ENCODE measurements around the gene EFNA3. TPM values are rescaled to one million over a fixed set of nuclear protein-coding genes. Genes with fewer than 3 reads are reported as not detected.

The EFNA3 gene
- total and polyA plus RNA-seq, 2 donors (not counting 3 experiments of a cell fraction or from before 2014, with no cell fraction given): 2.2 to 2.5 TPM

GRCh38 chr1:155079210-155079486 lies 511 bp downstream of the EFNA3 start:
- ChIA-PET CTCF (interaction anchor here (0.8 to 1.9 kb wide), 11 partner anchors 12 to 520 kb away, joined by 3 to 8 read pairs (median 3); partner anchors contain the start of genes ADAM15 and KRTCAP2), POLR2A (no interaction called here)
- FAIRE-seq (no peak), DNase-seq (ENCODE audit: low read depth, low spot score) (no peak)
- no peak overlapping the region for H3K4me2 ChIP-seq (ENCODE audit: insufficient read depth, low read length)
- no peaks in the 10 kb centered on the region for H3K9me3 ChIP-seq (replicated peaks; ENCODE audit: control insufficient read depth, insufficient read depth, low read length)
- peaks cover 7% of the 10 kb centered on the region for H3K4me1 ChIP-seq (ENCODE audit: control insufficient read depth, extremely low read depth, insufficient read depth, low read length)
- no peak overlapping the region for H2AFZ ChIP-seq (ENCODE audit: low read depth, low read length)
- no peaks in the 10 kb centered on the region for H3K36me3 ChIP-seq (ENCODE audit: control insufficient read depth in 2 of 2, extremely low read depth in 1 of 2, insufficient read depth in 2 of 2, low read length in 2 of 2)
- BruUV-seq (replicated peaks): no TSS peak
- H3K27ac ChIP-seq (ENCODE audit: insufficient read depth, low read depth, low read length): no peak overlapping the region
- no peaks in the 10 kb centered on the region for H3K9me1 ChIP-seq (replicated peaks; ENCODE audit: control insufficient read depth, extremely low read depth, insufficient read depth, low read length)
- dilution Hi-C loops (cut with MboI; ENCODE audit: extremely low pct_ligation_motif_present, low sequenced_read_pairs): no loop called here
- intact Hi-C loops (cut with micrococcal nuclease): no loop called here
- H4K20me1 ChIP-seq (replicated peaks; ENCODE audit: control insufficient read depth, extremely low read depth, insufficient read depth, low read length): no peaks in the 10 kb centered on the region
- H3K79me2 ChIP-seq (ENCODE audit: control insufficient read depth, insufficient read depth, low read length): no peaks in the 10 kb centered on the region
- H3K27me3 ChIP-seq (ENCODE audit: control insufficient read depth in 2 of 2, insufficient read depth in 2 of 2, low read length in 2 of 2): peaks cover 40 to 46% of the 10 kb centered on the region in 2 experiments
- no peak overlapping the region for H3K9ac ChIP-seq (replicated peaks; ENCODE audit: extremely low read depth, insufficient read depth, low read length)
- H3K4me3 ChIP-seq (replicated peaks in 1 of 3; ENCODE audit: insufficient read depth in 1 of 3, low read depth in 1 of 3, low read length in 3 of 3): peak overlapping the region in 1 of 3 experiments; percentile 27
- TF ChIP-seq GATA2 (IDR thresholded peaks at IDR 0.05; ENCODE audit: insufficient read depth, insufficient read length, low read depth, low read length) (no peak), POLR2A (IDR thresholded peaks at IDR 0.05; ENCODE audit: low read depth, low read length) (no peak)

GRCh38 chr1:155079487-155080311 lies 1.1 kb downstream of the EFNA3 start:
- intact Hi-C loops (cut with micrococcal nuclease) (no loop called here), dilution Hi-C loops (cut with MboI; ENCODE audit: extremely low pct_ligation_motif_present, low sequenced_read_pairs) (no loop called here)
- no peaks in the 10 kb centered on the region for H3K36me3 ChIP-seq (ENCODE audit: control insufficient read depth in 2 of 2, extremely low read depth in 1 of 2, insufficient read depth in 2 of 2, low read length in 2 of 2)
- H3K4me2 ChIP-seq (ENCODE audit: insufficient read depth, low read length): no peak overlapping the region
- peak; percentile 64 for FAIRE-seq
- H3K27me3 ChIP-seq (ENCODE audit: control insufficient read depth in 2 of 2, insufficient read depth in 2 of 2, low read length in 2 of 2): peaks cover 38 to 46% of the 10 kb centered on the region in 2 experiments
- TF ChIP-seq MYC (IDR thresholded peaks at IDR 0.05; ENCODE audit: low read depth, low read length) (no peak), EZH2 (IDR thresholded peaks at IDR 0.05; ENCODE audit: borderline replicate concordance, low read depth, low read length, severe bottlenecking) (peak; percentile 95)
- no peak overlapping the region for H3K27ac ChIP-seq (ENCODE audit: insufficient read depth, low read depth, low read length)
- no peak overlapping the region for H2AFZ ChIP-seq (ENCODE audit: low read depth, low read length)
- ChIA-PET POLR2A (no interaction called here), CTCF (interaction anchor here (0.8 to 1.9 kb wide), 5 partner anchors 15 to 520 kb away, joined by 3 to 8 read pairs (median 3); partner anchors contain the start of gene ADAM15)
- no peaks in the 10 kb centered on the region for H4K20me1 ChIP-seq (replicated peaks; ENCODE audit: control insufficient read depth, extremely low read depth, insufficient read depth, low read length)
- no TSS peak for BruUV-seq (replicated peaks)
- no peak for DNase-seq (ENCODE audit: low read depth, low spot score)
- H3K9ac ChIP-seq (replicated peaks; ENCODE audit: extremely low read depth, insufficient read depth, low read length): no peak overlapping the region
- no peaks in the 10 kb centered on the region for H3K79me2 ChIP-seq (ENCODE audit: control insufficient read depth, insufficient read depth, low read length)
- H3K4me1 ChIP-seq (ENCODE audit: control insufficient read depth, extremely low read depth, insufficient read depth, low read length): peaks cover 11% of the 10 kb centered on the region
- H3K9me3 ChIP-seq (replicated peaks; ENCODE audit: control insufficient read depth, insufficient read depth, low read length): no peaks in the 10 kb centered on the region
- no peak overlapping the region for H3K4me3 ChIP-seq (replicated peaks in 1 of 3; ENCODE audit: insufficient read depth in 1 of 3, low read depth in 1 of 3, low read length in 3 of 3)
- no peaks in the 10 kb centered on the region for H3K9me1 ChIP-seq (replicated peaks; ENCODE audit: control insufficient read depth, extremely low read depth, insufficient read depth, low read length)

All from endothelial cell of umbilical vein (primary cell).